ENCODE measurements around the gene BMAL1.

BMAL1 gene

DNA sequence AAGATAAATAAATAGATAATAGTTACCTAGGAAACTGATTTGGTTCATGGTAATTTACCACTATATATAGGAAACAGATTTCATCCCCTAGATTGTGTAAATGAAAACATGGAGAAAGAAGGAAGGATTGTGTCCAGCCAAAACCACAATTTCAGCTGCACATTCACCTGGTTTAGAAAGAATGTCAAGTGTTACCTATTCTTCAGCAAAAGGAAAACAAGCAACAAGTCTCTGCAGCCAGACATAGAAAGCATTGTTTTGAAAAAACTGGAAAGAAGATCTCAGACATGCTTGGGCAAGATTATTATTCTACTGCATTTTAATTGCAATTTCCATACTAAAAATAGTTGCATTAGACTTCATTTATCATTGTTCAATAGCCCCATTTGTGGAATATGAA lies 8.8 kb upstream of the BMAL1 start:
- no peaks in the 10 kb centered on the region for H3K27me3 ChIP-seq (ENCODE audit: control insufficient read depth, insufficient read depth, low read length)
- H3K36me3 ChIP-seq (ENCODE audit: insufficient read depth, low read length) = no peaks in the 10 kb centered on the region
- H3K4me1 ChIP-seq (ENCODE audit: control insufficient read depth, insufficient read depth, low read length) = peaks cover 20% of the 10 kb centered on the region
- no peak overlapping the region for H3K9ac ChIP-seq (ENCODE audit: low read depth, low read length)
- H3K4me3 ChIP-seq (ENCODE audit: low read length) = no peak overlapping the region
- H3K4me2 ChIP-seq (ENCODE audit: low read length) = no peak overlapping the region
- H3K9me3 ChIP-seq (replicated peaks; ENCODE audit: low read length) = no peaks in the 10 kb centered on the region

DNA sequence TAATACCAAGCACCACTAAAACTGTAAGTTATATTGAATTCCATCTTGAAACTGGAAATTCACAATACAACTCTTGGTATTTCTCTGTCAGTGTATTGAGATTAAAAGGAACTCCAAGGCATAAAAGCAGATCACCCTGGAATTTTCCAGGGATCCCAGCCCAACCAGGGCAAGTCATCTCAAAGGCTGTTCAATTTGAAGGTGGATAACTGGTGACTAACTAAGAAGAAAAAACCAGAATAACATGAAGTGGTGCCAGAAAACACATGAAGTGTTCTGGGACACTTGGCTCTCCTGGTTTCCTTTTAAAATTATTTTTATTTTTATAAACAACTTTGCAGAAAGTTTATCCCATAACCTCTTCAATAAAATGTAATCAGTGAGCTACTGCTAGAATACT lies 7.8 kb upstream of the BMAL1 start:
- no peaks in the 10 kb centered on the region for H3K36me3 ChIP-seq (ENCODE audit: insufficient read depth, low read length)
- peaks cover 20% of the 10 kb centered on the region for H3K4me1 ChIP-seq (ENCODE audit: control insufficient read depth, insufficient read depth, low read length)
- H3K9ac ChIP-seq (ENCODE audit: low read depth, low read length) = peak overlapping the region; percentile 19
- no peaks in the 10 kb centered on the region for H3K9me3 ChIP-seq (replicated peaks; ENCODE audit: low read length)
- peaks cover 2% of the 10 kb centered on the region for H3K27me3 ChIP-seq (ENCODE audit: control insufficient read depth, insufficient read depth, low read length)
- H3K4me2 ChIP-seq (ENCODE audit: low read length) = peak overlapping the region; percentile 17
- H3K4me3 ChIP-seq (ENCODE audit: low read length) = no peak overlapping the region

DNA sequence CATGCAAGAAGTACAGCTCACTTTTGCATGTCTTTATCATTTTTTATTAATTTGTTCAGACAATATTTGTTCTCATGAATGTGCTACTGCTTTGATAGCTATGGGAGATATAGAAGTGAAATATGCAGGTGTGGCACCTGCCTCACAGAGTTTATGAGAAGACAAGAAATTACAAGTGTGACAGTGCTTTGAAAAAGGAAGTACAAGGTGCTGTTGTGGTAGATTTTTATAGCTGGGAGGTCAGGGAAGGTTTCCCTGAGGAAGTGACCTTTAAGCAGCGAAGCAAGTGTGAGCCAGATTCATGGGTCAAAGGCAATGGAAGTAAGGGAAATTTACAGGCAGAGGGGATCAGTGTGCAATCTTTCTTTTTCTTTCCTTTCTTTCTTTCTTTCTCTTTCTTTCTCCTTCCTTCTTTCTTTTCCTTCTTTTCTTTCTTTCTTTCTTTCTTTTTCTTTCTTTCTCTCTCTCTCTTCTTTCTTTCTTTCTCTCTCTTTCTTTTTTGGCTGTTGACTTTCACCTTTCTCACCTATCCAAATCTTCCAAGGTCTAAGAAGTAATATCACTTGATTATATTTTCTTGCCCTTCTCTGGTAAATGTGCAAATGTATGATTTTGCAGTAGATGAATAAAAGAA lies 6.4 kb upstream of the BMAL1 start:
- H3K4me2 ChIP-seq (ENCODE audit: low read length) = no peak overlapping the region
- H3K27me3 ChIP-seq (ENCODE audit: control insufficient read depth, insufficient read depth, low read length) = peaks cover 4% of the 10 kb centered on the region
- H3K4me3 ChIP-seq (ENCODE audit: low read length) = no peak overlapping the region
- H3K36me3 ChIP-seq (ENCODE audit: insufficient read depth, low read length) = no peaks in the 10 kb centered on the region
- no peaks in the 10 kb centered on the region for H3K9me3 ChIP-seq (replicated peaks; ENCODE audit: low read length)
- H3K4me1 ChIP-seq (ENCODE audit: control insufficient read depth, insufficient read depth, low read length) = peaks cover 21% of the 10 kb centered on the region
- H3K9ac ChIP-seq (ENCODE audit: low read depth, low read length) = no peak overlapping the region

DNA sequence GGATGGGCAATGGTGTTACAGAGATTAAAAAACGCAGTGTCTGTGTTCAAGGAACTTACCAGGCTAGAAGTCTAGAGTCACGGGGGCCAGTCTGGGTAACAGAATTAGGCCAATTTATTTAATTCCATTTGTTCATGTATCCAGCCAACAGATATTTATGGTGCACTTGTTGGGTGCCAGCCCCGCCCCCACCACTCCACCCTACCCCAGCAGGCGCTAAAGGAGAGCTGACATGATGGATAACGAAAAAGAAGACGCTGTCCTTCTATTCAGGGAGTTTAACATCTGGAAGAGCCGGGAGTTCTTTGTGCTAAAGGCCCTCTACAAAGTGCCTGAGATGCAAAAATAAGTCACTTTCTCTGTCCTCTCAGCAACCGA lies 1.1 kb upstream of the BMAL1 start:
- peak overlapping the region; percentile 91 for H3K4me3 ChIP-seq (ENCODE audit: low read length)
- H3K36me3 ChIP-seq (ENCODE audit: insufficient read depth, low read length) = no peaks in the 10 kb centered on the region
- peaks cover 4% of the 10 kb centered on the region for H3K27me3 ChIP-seq (ENCODE audit: control insufficient read depth, insufficient read depth, low read length)
- H3K4me2 ChIP-seq (ENCODE audit: low read length) = peak overlapping the region; percentile 95
- H3K9ac ChIP-seq (ENCODE audit: low read depth, low read length) = peak overlapping the region; percentile 79
- H3K9me3 ChIP-seq (replicated peaks; ENCODE audit: low read length) = no peaks in the 10 kb centered on the region
- peaks cover 29% of the 10 kb centered on the region for H3K4me1 ChIP-seq (ENCODE audit: control insufficient read depth, insufficient read depth, low read length)

DNA sequence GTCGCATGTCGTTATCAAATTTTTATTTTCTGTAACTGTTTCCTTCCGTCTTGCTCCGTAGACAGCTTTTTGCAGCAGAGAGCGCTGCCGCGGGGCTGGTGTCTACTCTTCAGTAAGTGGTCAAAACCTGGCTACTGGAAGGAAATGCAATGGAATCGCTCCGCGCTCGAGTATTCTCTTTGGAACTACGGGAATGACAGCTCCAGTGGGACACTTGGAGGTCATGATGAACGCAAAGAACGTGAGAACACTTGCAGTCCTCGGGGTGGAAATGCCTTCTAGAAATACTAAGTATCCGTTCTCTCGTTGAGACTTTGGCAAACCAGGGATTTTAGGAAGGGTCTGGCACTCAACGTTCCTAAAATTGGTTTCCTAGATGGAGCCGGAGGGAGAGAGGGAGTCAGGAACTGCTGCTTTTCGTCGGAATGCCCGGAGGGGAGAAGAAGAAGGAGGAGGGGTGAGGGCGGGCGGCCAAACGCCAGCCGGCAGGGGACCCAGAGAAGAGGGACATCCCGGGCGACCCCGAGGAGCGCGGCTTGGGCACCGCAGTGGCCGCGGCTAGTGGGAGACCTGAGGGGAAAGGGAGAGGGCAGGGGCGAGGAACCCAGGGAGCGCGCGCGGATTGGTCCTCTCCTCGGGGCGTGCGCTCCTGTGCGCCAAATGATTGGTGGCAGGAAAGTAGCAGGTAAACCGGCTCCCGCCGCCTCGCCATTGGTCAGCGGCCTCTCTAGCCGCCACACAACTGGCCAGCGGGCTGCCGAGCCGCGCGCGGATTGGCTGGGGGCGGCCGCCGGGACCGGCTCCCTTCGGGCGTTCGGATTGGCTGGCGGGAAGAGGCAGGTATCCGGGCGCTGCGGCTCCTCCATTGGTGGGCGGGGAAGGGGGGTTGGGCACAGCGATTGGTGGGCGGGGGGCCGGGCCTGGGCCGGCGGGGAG lies 490 bp upstream of the BMAL1 start:
- H3K4me1 ChIP-seq (ENCODE audit: control insufficient read depth, insufficient read depth, low read length) = peaks cover 32% of the 10 kb centered on the region
- H3K9ac ChIP-seq (ENCODE audit: low read depth, low read length) = peak overlapping the region; percentile 85
- H3K36me3 ChIP-seq (ENCODE audit: insufficient read depth, low read length) = no peaks in the 10 kb centered on the region
- peak overlapping the region; percentile 95 for H3K4me2 ChIP-seq (ENCODE audit: low read length)
- H3K4me3 ChIP-seq (ENCODE audit: low read length) = peak overlapping the region; percentile 92
- peaks cover 4% of the 10 kb centered on the region for H3K27me3 ChIP-seq (ENCODE audit: control insufficient read depth, insufficient read depth, low read length)
- no peaks in the 10 kb centered on the region for H3K9me3 ChIP-seq (replicated peaks; ENCODE audit: low read length)

DNA sequence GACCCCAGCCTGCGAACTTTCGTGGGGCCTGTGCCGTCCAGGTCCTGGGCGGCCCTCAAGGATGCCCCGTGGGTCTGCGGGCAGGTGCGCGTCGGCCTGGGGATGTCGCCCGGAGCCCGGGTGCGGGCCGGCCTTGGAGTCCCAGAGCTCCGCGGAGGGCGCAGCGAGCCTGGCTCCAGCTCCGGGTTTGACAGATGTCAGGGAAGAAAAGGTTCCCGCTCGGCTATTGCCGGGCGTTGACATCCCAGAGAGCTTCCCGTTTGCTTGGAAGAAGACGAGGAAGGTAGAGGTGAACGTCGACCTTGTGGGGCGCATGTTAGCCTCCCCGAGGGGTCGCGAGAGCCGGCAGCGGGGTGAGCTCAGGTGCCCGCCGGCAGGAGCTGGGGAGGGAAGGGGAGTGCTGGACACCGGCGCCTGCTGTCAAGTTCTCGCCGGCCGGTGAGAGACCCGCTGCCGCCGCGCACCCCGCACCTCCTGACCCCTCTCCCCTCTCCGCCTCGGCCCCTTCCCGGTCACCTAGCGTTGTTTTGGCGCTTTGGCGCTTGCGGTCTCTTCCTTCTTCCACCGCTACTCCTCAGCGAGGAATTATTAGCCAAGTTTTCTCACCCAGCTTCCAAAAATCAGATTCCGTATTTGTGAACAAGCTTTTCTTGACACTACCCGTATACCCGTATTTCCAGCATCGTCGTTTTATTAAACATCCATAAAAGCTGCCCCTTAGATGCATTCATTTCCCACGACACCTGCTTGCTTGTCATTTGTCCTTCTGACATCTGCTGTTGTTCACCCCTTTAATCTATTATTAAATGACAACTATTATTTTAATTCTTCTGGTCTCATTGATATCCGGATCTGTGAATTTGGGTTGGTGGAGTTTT lies 1.3 kb downstream of the BMAL1 start:
- H3K36me3 ChIP-seq (ENCODE audit: insufficient read depth, low read length) = no peaks in the 10 kb centered on the region
- H3K4me3 ChIP-seq (ENCODE audit: low read length) = peak overlapping the region; percentile 92
- H3K4me1 ChIP-seq (ENCODE audit: control insufficient read depth, insufficient read depth, low read length) = peaks cover 32% of the 10 kb centered on the region
- H3K27me3 ChIP-seq (ENCODE audit: control insufficient read depth, insufficient read depth, low read length) = peaks cover 4% of the 10 kb centered on the region
- H3K9me3 ChIP-seq (replicated peaks; ENCODE audit: low read length) = no peaks in the 10 kb centered on the region
- peak overlapping the region; percentile 95 for H3K4me2 ChIP-seq (ENCODE audit: low read length)
- H3K9ac ChIP-seq (ENCODE audit: low read depth, low read length) = peak overlapping the region; percentile 85

DNA sequence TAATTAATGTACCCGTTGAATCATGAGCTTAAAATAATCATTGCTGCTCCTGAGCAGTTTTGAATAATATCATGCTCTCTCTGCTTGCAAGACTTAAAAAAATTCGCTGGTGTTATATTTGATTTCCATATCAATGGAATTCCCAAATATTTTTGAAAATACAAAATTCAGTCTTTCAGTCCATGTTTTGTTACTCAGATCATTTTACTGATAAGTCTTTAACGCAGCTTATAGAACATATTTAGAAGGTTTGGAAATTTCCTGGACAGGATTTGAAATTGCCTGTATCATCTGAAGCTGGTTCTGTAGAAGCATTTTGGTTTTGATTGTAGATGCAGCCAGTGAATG lies 1.9 kb downstream of the BMAL1 start:
- Histone ChIP-seq H3K4me2 (ENCODE audit: low read length) (peak overlapping the region; percentile 95), H3K4me3 (ENCODE audit: low read length) (peak overlapping the region; percentile 92), H3K9me3 (replicated peaks; ENCODE audit: low read length) (no peaks in the 10 kb centered on the region), H3K27me3 (ENCODE audit: control insufficient read depth, insufficient read depth, low read length) (peaks cover 4% of the 10 kb centered on the region), H3K4me1 (ENCODE audit: control insufficient read depth, insufficient read depth, low read length) (peaks cover 32% of the 10 kb centered on the region), H3K9ac (ENCODE audit: low read depth, low read length) (peak overlapping the region; percentile 85), H3K36me3 (ENCODE audit: insufficient read depth, low read length) (no peaks in the 10 kb centered on the region)

DNA sequence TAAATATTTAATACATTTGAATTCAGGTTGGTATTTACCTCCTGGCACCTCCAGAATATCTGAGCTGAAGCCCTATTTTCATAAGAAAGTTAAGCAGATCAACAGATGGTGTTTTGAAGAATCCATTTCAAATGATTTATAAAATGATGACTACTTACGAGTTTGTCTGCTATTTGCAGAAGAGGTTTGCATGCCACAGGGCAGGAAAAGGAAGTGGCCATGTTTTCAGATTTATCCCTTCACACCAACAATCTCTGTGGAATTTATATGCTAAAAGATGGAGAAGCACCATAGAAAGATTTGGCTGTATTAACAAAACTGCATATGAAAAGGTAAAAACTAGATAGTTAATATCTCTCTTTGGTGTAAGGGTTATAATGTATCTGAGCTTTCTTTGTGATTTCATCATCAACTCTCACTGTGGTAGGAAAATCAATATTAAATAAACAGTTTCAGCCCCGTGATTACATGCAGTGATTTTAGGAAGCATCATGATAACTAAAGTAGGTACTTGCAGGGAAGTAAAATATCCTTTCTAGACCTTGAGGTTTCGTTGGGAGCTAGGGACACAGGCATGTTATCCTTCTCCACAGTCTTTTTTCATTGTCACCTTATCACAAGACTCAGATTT lies 2.6 kb downstream of the BMAL1 start:
- Histone ChIP-seq H3K9ac (ENCODE audit: low read depth, low read length) (no peak overlapping the region), H3K4me1 (ENCODE audit: control insufficient read depth, insufficient read depth, low read length) (peaks cover 32% of the 10 kb centered on the region), H3K4me3 (ENCODE audit: low read length) (no peak overlapping the region), H3K36me3 (ENCODE audit: insufficient read depth, low read length) (no peaks in the 10 kb centered on the region), H3K9me3 (replicated peaks; ENCODE audit: low read length) (no peaks in the 10 kb centered on the region), H3K4me2 (ENCODE audit: low read length) (peak overlapping the region; percentile 95), H3K27me3 (ENCODE audit: control insufficient read depth, insufficient read depth, low read length) (no peaks in the 10 kb centered on the region)

DNA sequence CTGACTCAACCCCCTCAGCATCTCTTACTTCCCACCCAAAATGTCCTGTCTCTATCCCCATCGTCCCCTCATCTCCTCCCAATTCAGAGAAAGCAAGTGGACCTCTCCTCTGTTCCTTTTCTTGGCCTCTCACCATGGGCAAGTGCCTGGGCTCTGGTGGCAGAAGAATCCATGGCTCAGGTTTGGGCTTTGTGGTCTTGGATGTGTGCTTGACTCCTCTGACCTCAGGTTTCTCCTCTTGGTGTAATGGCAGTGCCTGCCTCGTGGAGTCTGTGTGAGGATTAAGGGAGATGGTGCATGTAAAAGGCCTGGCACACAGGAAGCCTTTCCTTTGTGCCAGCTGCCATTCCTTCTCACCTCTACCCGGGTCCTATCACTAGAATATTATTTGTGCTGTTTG lies 3.2 kb downstream of the BMAL1 start:
- no peak overlapping the region for H3K4me3 ChIP-seq (ENCODE audit: low read length)
- H3K9me3 ChIP-seq (replicated peaks; ENCODE audit: low read length) = no peaks in the 10 kb centered on the region
- H3K4me2 ChIP-seq (ENCODE audit: low read length) = no peak overlapping the region
- H3K9ac ChIP-seq (ENCODE audit: low read depth, low read length) = no peak overlapping the region
- no peaks in the 10 kb centered on the region for H3K36me3 ChIP-seq (ENCODE audit: insufficient read depth, low read length)
- H3K4me1 ChIP-seq (ENCODE audit: control insufficient read depth, insufficient read depth, low read length) = peaks cover 32% of the 10 kb centered on the region
- H3K27me3 ChIP-seq (ENCODE audit: control insufficient read depth, insufficient read depth, low read length) = no peaks in the 10 kb centered on the region

DNA sequence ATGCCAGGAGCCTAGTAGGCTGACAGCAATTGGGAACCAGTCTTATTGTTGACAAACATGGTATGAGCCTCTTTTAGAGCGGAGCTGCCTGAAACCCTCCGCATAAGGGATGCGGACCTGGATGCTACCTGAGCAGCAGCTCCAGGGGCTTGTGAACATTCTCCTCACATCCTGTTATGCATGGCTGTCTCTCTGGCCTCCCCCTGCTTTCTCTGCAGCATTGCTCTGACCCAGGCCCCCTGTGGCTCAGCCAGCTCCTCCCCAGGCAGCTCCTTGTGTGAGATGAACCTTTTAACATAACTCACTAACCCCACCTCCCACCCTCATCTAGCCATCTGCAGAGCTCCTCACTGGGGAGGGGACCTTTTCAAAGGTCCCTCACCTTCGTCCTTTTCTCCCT lies 6.0 kb downstream of the BMAL1 start:
- Histone ChIP-seq H3K27me3 (ENCODE audit: control insufficient read depth, insufficient read depth, low read length) (no peaks in the 10 kb centered on the region), H3K36me3 (ENCODE audit: insufficient read depth, low read length) (no peaks in the 10 kb centered on the region), H3K4me1 (ENCODE audit: control insufficient read depth, insufficient read depth, low read length) (peaks cover 41% of the 10 kb centered on the region), H3K4me2 (ENCODE audit: low read length) (no peak overlapping the region), H3K9ac (ENCODE audit: low read depth, low read length) (no peak overlapping the region), H3K4me3 (ENCODE audit: low read length) (no peak overlapping the region), H3K9me3 (replicated peaks; ENCODE audit: low read length) (no peaks in the 10 kb centered on the region)
